ENCODE measurements around the gene DNASE1L2. TPM values are rescaled to one million over a fixed set of nuclear protein-coding genes. Genes with fewer than 3 reads are reported as not detected.

The DNASE1L2 gene
- total RNA-seq, 4 donors from 2014 or later = 0.88 to 4.5 (median 1.4) TPM

GRCh38 chr16:2277466-2278271, 41.4 kb downstream of the DNASE1L2 start:
- peaks cover 10 to 33% of the 10 kb centered on the region in 2 donors for H3K36me3 ChIP-seq
- no peak for DNase-seq
- no peak overlapping the region for H3K4me3 ChIP-seq (replicated peaks in 1 of 3)
- H3K27ac ChIP-seq = no peak overlapping the region
- no peak for TF ChIP-seq POLR2A (IDR thresholded peaks at IDR 0.05)
- TF ChIP-seq CTCF (IDR thresholded peaks at IDR 0.05) = no peak
- whole genome bisulfite sequencing, 2 donors = 93 to 97% methylated on average over 13 to 18 of the region's 25 CpGs
- H3K9me3 ChIP-seq = no peaks in the 10 kb centered on the region
- no peaks in the 10 kb centered on the region for H3K27me3 ChIP-seq
- intact Hi-C loops (cut with DNase I) = no loop called here
- H3K4me1 ChIP-seq = no peaks in the 10 kb centered on the region

GRCh38 chr16:2278272-2278608, 42.0 kb downstream of the DNASE1L2 start:
- no peak overlapping the region for H3K4me3 ChIP-seq (replicated peaks in 1 of 3)
- DNase-seq = no peak
- H3K4me1 ChIP-seq = no peaks in the 10 kb centered on the region
- WGBS, 2 donors = 86% methylated on average over 9 of the region's 14 CpGs; no CpG with 5 or more reads in 1 of the 2 donors
- peaks cover 10 to 39% of the 10 kb centered on the region in 2 donors for H3K36me3 ChIP-seq
- TF ChIP-seq CTCF (IDR thresholded peaks at IDR 0.05) (no peak), POLR2A (IDR thresholded peaks at IDR 0.05) (no peak)
- no peaks in the 10 kb centered on the region for H3K9me3 ChIP-seq
- no peak overlapping the region for H3K27ac ChIP-seq
- intact Hi-C loops (cut with DNase I) = no loop called here
- no peaks in the 10 kb centered on the region for H3K27me3 ChIP-seq

- intact Hi-C loops (cut with DNase I) = no loop called here
- no peak overlapping the region for H3K27ac ChIP-seq
- H3K36me3 ChIP-seq = peaks cover 15 to 48% of the 10 kb centered on the region in 2 donors
- no peaks in the 10 kb centered on the region for H3K9me3 ChIP-seq
- WGBS, 2 donors = 81 to 94% methylated on average over 12 to 25 of the region's 26 CpGs
- H3K4me1 ChIP-seq = no peaks in the 10 kb centered on the region
- H3K4me3 ChIP-seq (replicated peaks in 1 of 3) = no peak overlapping the region
- no peak for TF ChIP-seq CTCF (IDR thresholded peaks at IDR 0.05)
- no peak for TF ChIP-seq POLR2A (IDR thresholded peaks at IDR 0.05)
- DNase-seq = no peak
- no peaks in the 10 kb centered on the region for H3K27me3 ChIP-seq
Measured at GRCh38 chr16:2278956-2279800, 42.9 kb downstream of the DNASE1L2 start.

- H3K27me3 ChIP-seq = no peaks in the 10 kb centered on the region
- TF ChIP-seq CTCF (IDR thresholded peaks at IDR 0.05) = no peak
- TF ChIP-seq POLR2A (IDR thresholded peaks at IDR 0.05) = no peak
- no peak for DNase-seq
- H3K9me3 ChIP-seq = no peaks in the 10 kb centered on the region
- 91 to 100% methylated on average over 2 to 8 of the region's 8 CpGs for WGBS, 2 donors
- H3K36me3 ChIP-seq = peaks cover 20 to 61% of the 10 kb centered on the region in 2 donors
- no peaks in the 10 kb centered on the region for H3K4me1 ChIP-seq
- no peak overlapping the region for H3K27ac ChIP-seq
- intact Hi-C loops (cut with DNase I) = no loop called here
- H3K4me3 ChIP-seq (replicated peaks in 1 of 3) = no peak overlapping the region
Measured at GRCh38 chr16:2280461-2280860, 44.2 kb downstream of the DNASE1L2 start.

Measured in thyroid gland (tissue), 4 donors.